Cardiac septum (tissue), 1 donor: Measurements from ENCODE around the gene ABCB4. TPM values are rescaled to one million over a fixed set of nuclear protein-coding genes. Genes with fewer than 3 reads are reported as not detected.
"Not testable (repeated sequence)": the region's sequence is repeated elsewhere in the genome, so short reads cannot be mapped to it uniquely, and the experiment has no call there.

Experiments
- DNase-seq: peaks from one replicate; pipeline ENCODE4 v3.0.0-alpha.2; 2020; ENCODE audit warnings: low spot score
- intact Hi-C: fragments of 100-400 bp; cut with DNase I; formaldehyde crosslinking; loops from one replicate; pipeline ENCODE4 v1.14.0; 2022
- total RNA-seq: library from RNA; stranded (reverse); fragmentation: NEBNext Ultra II Directional; extraction: Animal tissue kit (Norgen Biotek cat#: 25700); gene quantifications from one replicate; pipeline ENCODE4 v1.2.1, GENCODE V29; 2021
- donor health status: DM: no; HTN: no; CAD: no.

Gene ABCB4
- total RNA-seq, 1 donor from 2014 or later = 9.8 TPM

- no peak for DNase-seq
- intact Hi-C loops = no loop called here
Measured at GRCh38 chr7:87480386-87480785, 4.9 kb upstream of the ABCB4 start.

GRCh38 chr7:87479951-87480350 is 4.5 kb upstream of the ABCB4 start:
- intact Hi-C loops = loop anchor here (10.0 kb wide), 1 partner anchor 395 kb away; the partner anchor contains the start of genes DBF4 and SLC25A40
- DNase-seq = no peak

GRCh38 chr7:87476179-87476557 is 688 bp upstream of the ABCB4 start:
- intact Hi-C loops = loop anchor here (10.0 kb wide), 1 partner anchor 399 kb away; the partner anchor contains the start of genes DBF4 and SLC25A40
- DNase-seq = no peak

GRCh38 chr7:87474533-87475358 is 734 bp downstream of the ABCB4 start:
- no peak for DNase-seq
- intact Hi-C loops = loop anchor here (10.0 kb wide), 1 partner anchor 400 kb away; the partner anchor contains the start of genes DBF4 and SLC25A40

- DNase-seq = no peak
- intact Hi-C loops = loop anchor here (10.0 kb wide), 1 partner anchor 401 kb away; the partner anchor contains the start of genes DBF4 and SLC25A40
Measured at GRCh38 chr7:87473986-87474385, 1.5 kb downstream of the ABCB4 start.

GRCh38 chr7:87473192-87473591 is 2.3 kb downstream of the ABCB4 start:
- DNase-seq = no peak
- intact Hi-C loops = loop anchor here (10.0 kb wide), 1 partner anchor 402 kb away; the partner anchor contains the start of genes DBF4 and SLC25A40

GRCh38 chr7:87471473-87471872 is 4.0 kb downstream of the ABCB4 start:
- no peak for DNase-seq
- intact Hi-C loops = loop anchor here (10.0 kb wide), 1 partner anchor 403 kb away; the partner anchor contains the start of genes DBF4 and SLC25A40

GRCh38 chr7:87469204-87469603 is 6.3 kb downstream of the ABCB4 start:
- intact Hi-C loops, DNase-seq: not testable (repeated sequence)

- DNase-seq, intact Hi-C loops: not testable (repeated sequence)
Measured at GRCh38 chr7:87465534-87465880, 10.0 kb downstream of the ABCB4 start.

- intact Hi-C loops, DNase-seq: not testable (repeated sequence)
Measured at GRCh38 chr7:87464830-87465533, 10.5 kb downstream of the ABCB4 start.

- intact Hi-C loops = no loop called here
Measured at GRCh38 chr7:87463982-87464381, 11.5 kb downstream of the ABCB4 start.

GRCh38 chr7:87460444-87460843 is 15.0 kb downstream of the ABCB4 start:
- intact Hi-C loops, DNase-seq: not testable (repeated sequence)

More at GRCh38 chr7:87463982-87464381, 11.5 kb downstream of the ABCB4 start:
- DNase-seq = no peak

GRCh38 chr7:87459941-87460340 is 15.5 kb downstream of the ABCB4 start:
- no peak for DNase-seq
- intact Hi-C loops = no loop called here

GRCh38 chr7:87458148-87458547 is 17.3 kb downstream of the ABCB4 start:
- no peak for DNase-seq
- intact Hi-C loops = no loop called here

GRCh38 chr7:87456247-87456646 is 19.2 kb downstream of the ABCB4 start:
- DNase-seq = no peak
- intact Hi-C loops = no loop called here

GRCh38 chr7:87452279-87452678 is 23.2 kb downstream of the ABCB4 start:
- DNase-seq = no peak
- intact Hi-C loops = no loop called here

- intact Hi-C loops = no loop called here
- no peak for DNase-seq
Measured at GRCh38 chr7:87451187-87451586, 24.3 kb downstream of the ABCB4 start.

- intact Hi-C loops = no loop called here
- DNase-seq = no peak
Measured at GRCh38 chr7:87450706-87451105, 24.8 kb downstream of the ABCB4 start.

GRCh38 chr7:87448388-87448787 is 27.1 kb downstream of the ABCB4 start:
- no peak for DNase-seq
- intact Hi-C loops = no loop called here

GRCh38 chr7:87447116-87447635 is 28.3 kb downstream of the ABCB4 start:
- intact Hi-C loops = no loop called here
- no peak for DNase-seq
